Raji (cell line): Measurements from ENCODE around the gene TMEM97.

Source experiments
- POLR2A ChIP-seq: IDR thresholded peaks from 2 replicates; pipeline ENCODE4 v1.6.1; 2011; ENCODE audit warnings: low read depth, low read length, control low read depth; ENCODE audit not compliant: insufficient read depth

The TMEM97 gene

GRCh38 chr17:28367641-28368305 is 48.8 kb downstream of the TMEM97 start:
- TF ChIP-seq POLR2A, result no peak

DNA sequence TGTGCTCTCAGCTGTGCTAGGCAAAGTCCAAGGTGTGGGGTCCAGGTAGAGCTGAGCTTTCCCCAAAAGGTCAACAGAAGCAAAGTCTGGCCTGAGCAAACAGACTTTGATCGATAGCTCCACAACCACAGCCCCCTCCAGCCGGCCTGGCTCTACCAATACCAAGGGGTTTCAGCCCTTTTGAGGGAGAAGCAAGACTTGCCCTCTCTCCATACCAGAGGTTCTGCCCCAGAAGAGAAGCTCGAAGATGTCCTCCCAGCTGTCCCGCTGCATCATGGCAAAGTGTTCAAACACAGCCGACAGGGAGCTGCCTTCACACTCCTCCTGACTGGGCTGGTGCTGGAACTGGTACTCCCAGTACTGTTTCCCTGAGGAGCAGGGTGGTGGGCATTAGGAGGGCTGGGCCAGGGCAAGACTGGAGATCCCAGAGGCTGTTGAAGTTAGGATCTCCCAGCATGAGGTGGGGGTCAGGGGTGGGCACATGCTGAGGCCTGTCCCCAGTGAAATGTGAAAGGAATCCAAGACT is 49.4 kb downstream of the TMEM97 start:
- no peak for TF ChIP-seq POLR2A

GRCh38 chr17:28368915-28369683 is 50.1 kb downstream of the TMEM97 start:
- no peak for TF ChIP-seq POLR2A

- TF ChIP-seq POLR2A, result no peak
These were observed 50.7 kb downstream of the TMEM97 start for GRCh38 chr17:28369684-28370034.

DNA sequence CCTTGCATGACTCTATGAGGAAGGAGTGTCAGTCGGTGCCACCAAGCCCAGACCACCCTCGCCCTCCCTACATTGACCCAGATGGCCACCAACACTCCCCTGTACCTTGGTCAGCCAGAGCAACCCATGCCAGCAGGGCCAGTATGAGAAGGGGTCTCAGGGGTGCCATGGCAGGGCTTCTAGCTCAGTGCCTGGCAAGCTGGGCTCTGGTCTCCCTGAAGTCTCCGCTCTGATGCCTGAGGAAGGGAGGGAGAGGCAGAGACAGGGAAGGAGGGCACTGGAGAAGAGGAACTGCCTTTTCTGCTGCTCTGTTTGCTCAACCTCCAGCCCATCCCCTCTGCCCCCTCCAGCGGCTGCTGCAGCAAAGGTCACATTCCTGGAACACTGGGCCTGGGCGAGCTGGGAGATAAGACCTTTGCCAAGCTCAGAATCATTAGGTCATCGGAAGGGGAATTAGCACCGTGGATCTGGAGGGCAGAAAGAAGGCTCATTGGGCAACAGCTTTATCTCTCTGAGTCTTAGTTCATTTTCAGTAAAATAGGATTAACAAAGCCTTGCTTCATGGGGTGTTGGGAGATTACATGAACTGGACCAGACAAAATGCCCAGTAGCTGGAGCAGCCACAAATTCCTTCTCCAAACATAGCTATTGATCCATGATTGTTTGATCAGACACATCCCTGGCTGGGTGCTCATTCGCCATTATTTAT is 51.2 kb downstream of the TMEM97 start, which contains the start of gene VTN:
TSS of gene VTN (minus strand) at position 273 of the 709 bp plus-strand sequence. CDS start at position 169, 104 bp downstream.
- no peak for TF ChIP-seq POLR2A

GRCh38 chr17:28370744-28371103 is 51.7 kb downstream of the TMEM97 start:
- no peak for TF ChIP-seq POLR2A

DNA sequence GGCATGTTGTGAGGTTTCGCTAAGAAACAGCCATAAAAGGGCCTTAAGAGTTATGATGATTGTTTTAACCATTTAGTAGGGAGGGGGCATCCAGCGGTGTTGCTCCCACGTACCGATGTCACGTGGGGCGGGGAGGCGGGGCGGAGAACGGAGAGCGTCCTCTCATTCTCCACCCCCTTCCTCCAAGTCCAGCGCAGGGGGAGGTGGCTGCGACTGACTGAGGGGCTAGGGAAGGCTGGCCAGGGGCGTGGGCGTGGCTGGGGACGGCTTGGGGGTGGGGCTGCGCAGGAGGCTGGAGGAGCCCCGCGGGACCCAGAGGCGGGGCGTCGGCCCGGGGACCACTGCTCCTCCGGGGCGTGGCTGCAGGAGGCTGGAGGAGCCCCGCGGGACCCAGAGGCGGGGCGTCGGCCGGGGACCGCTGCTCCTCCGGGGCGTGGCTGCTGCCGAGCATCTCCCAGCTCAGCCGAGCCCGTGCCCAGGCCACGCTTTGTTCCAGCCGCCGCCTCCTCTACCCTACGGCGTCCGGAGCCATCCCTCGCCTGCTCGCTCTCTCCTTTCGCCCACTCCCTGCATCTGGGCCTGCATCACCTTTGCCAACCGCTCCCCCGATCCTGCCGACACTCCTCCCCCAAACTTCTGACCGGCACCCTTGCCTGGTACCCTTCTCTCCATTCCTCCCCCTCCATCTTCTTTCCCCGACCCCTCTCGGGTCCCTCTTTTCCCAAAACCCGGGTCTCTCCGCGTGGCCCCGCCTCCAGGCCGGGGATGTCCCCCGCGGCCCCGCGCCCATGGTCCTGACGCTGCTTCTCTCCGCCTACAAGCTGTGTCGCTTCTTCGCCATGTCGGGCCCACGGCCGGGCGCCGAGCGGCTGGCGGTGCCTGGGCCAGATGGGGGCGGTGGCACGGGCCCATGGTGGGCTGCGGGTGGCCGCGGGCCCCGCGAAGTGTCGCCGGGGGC is 52.5 kb downstream of the TMEM97 start, which contains the start of gene SARM1:
TSS of gene SARM1 (plus strand) at position 450 of the 958 bp plus-strand sequence. CDS start at position 789, 339 bp downstream.
- peak; percentile 74 for TF ChIP-seq POLR2A

- TF ChIP-seq POLR2A, result no peak
These were observed 53.4 kb downstream of the TMEM97 start for GRCh38 chr17:28372203-28372944.

- TF ChIP-seq POLR2A, result no peak
These were observed 53.9 kb downstream of the TMEM97 start for GRCh38 chr17:28372945-28373274.
